Lung (tissue), 12 donors: ENCODE results near the gene ADCY5. TPM values are rescaled to one million over a fixed set of nuclear protein-coding genes. Genes with fewer than 3 reads are reported as not detected.

Experiments
- ATAC-seq: fragments of 200-7000 bp; cut with Tn5 transposase; one replicate; pipeline ENCODE4 v1.9.1; 2020; ENCODE audit warnings: moderate number of reproducible peaks; ENCODE audit not compliant: insufficient read depth, low FRiP score
- DNase-seq, 3 donors: peaks; one replicate each; pipeline ENCODE4 v3.0.0-alpha.2; 2013 to 2017
- H3K27ac ChIP-seq, 2 donors: one replicate each; pipeline ENCODE4 v1.5.1; 2013; ENCODE audit warnings: mild to moderate bottlenecking in 2 of 2, moderate library complexity in 2 of 2, control low read depth in 1 of 2, inconsistent platforms in 1 of 2, low read depth in 1 of 2, low read length in 1 of 2
- H3K27me3 ChIP-seq, 3 donors: one replicate each; pipeline ENCODE4 v1.5.1; 2013; ENCODE audit warnings: low read length in 2 of 3; ENCODE audit not compliant: control insufficient read depth in 3 of 3, insufficient read depth in 3 of 3
- H3K36me3 ChIP-seq, 4 donors: one replicate each; pipeline ENCODE4 v1.5.1; 2013; ENCODE audit warnings: low read length in 4 of 4, mild to moderate bottlenecking in 1 of 4, moderate library complexity in 1 of 4; ENCODE audit not compliant: control insufficient read depth in 4 of 4, insufficient read depth in 4 of 4
- H3K4me1 ChIP-seq, 5 donors: one replicate each; pipeline ENCODE4 v1.5.1; 2013; ENCODE audit warnings: low read length in 5 of 5, mild to moderate bottlenecking in 2 of 5, moderate library complexity in 1 of 5; ENCODE audit not compliant: control insufficient read depth in 5 of 5, insufficient read depth in 5 of 5
- H3K4me3 ChIP-seq: one replicate; pipeline ENCODE4 v1.5.1; 2013; ENCODE audit warnings: mild to moderate bottlenecking, control low read depth, moderate library complexity
- H3K9ac ChIP-seq, 2 donors: one replicate each; pipeline ENCODE4 v1.5.1; 2013; ENCODE audit warnings: low read length in 2 of 2, control low read depth in 1 of 2; ENCODE audit not compliant: insufficient read depth in 1 of 2
- H3K9me3 ChIP-seq, 4 donors: one replicate each; pipeline ENCODE4 v1.5.1; 2013; ENCODE audit warnings: low read length in 3 of 4, mild to moderate bottlenecking in 1 of 4, moderate library complexity in 1 of 4; ENCODE audit not compliant: control insufficient read depth in 4 of 4, insufficient read depth in 3 of 4
- CTCF ChIP-seq: IDR thresholded peaks from 2 replicates; pipeline ENCODE4 v1.5.1; 2012; ENCODE audit warnings: mild to moderate bottlenecking; ENCODE audit errors: control extremely low read depth, extremely low read depth
- WGBS, 2 donors: extraction: QIAGEN DNeasy Blood & Tissue Kit; methylation state at CpG; one replicate each; pipeline ENCODE4 v1.1.7; 2013; 5-methylcytosine and 5-hydroxymethylcytosine counted together
- polyA plus RNA-seq, 2 donors: library from polyadenylated mRNA; stranded (reverse); fragments of 200-250 nt; gene quantifications; one replicate each; pipeline ENCODE4 v1.2.1, GENCODE V29; 2013
- total RNA-seq, 2 donors: library from RNA; depleted of rRNA in 1 of 2; stranded (reverse); fragments of >200 nt in 1 of 2; gene quantifications; one replicate each; pipeline ENCODE4 v1.2.1, GENCODE V29; 2014 to 2021
- donor health status: control.
- donor health status: control.
- donor health status: Bipolar disorder and iron deficiency.
- donor health status: healthy.
- donor health status: DM: yes; HTN: yes; CAD: no.

Gene ADCY5
- total and polyA plus RNA-seq, 4 donors: 1.2 to 8.4 (median 2.4) TPM

- Histone ChIP-seq H3K9me3 (no peaks in the 10 kb centered on the region), H3K4me3 (no peak overlapping the region), H3K9ac (no peak overlapping the region), H3K27ac (no peak overlapping the region), H3K36me3 (no peaks in the 10 kb centered on the region), H3K27me3 (no peaks in the 10 kb centered on the region), H3K4me1 (peaks cover 0 to 10% (median 2%) of the 10 kb centered on the region in 5 donors)
- 75 to 80% methylated on average over 3 of the region's 3 CpGs for WGBS, 2 donors
- DNase-seq (no peak), ATAC-seq (no peak)
- no peak for TF ChIP-seq CTCF
These were observed 91.6 kb downstream of the ADCY5 start for GRCh38 chr3:123357275-123357674.

GRCh38 chr3:123353850-123354233 is 95.0 kb downstream of the ADCY5 start:
- no peak overlapping the region for H3K4me3 ChIP-seq
- ATAC-seq: no peak
- DNase-seq: no peak
- no peaks in the 10 kb centered on the region for H3K27me3 ChIP-seq
- H3K9ac ChIP-seq: no peak overlapping the region
- H3K9me3 ChIP-seq: no peaks in the 10 kb centered on the region
- H3K36me3 ChIP-seq: no peaks in the 10 kb centered on the region
- peak overlapping the region in 1 of 2 donors; percentile 58 for H3K27ac ChIP-seq
- H3K4me1 ChIP-seq: no peaks in the 10 kb centered on the region
- no peak for TF ChIP-seq CTCF
- WGBS, 2 donors: 78 to 84% methylated on average over 3 of the region's 3 CpGs

GRCh38 chr3:123353227-123353849 is 95.6 kb downstream of the ADCY5 start:
- no peaks in the 10 kb centered on the region for H3K27me3 ChIP-seq
- no peak overlapping the region for H3K9ac ChIP-seq
- WGBS, 2 donors: 95 to 98% methylated on average over 10 of the region's 10 CpGs
- no peak for ATAC-seq
- no peaks in the 10 kb centered on the region for H3K9me3 ChIP-seq
- no peaks in the 10 kb centered on the region for H3K36me3 ChIP-seq
- H3K4me1 ChIP-seq: no peaks in the 10 kb centered on the region
- peak overlapping the region in 1 of 2 donors; percentile 64 for H3K27ac ChIP-seq
- no peak overlapping the region for H3K4me3 ChIP-seq
- DNase-seq: no peak
- no peak for TF ChIP-seq CTCF

- no peak for TF ChIP-seq CTCF
- no peaks in the 10 kb centered on the region for H3K36me3 ChIP-seq
- no peak overlapping the region for H3K4me3 ChIP-seq
- H3K4me1 ChIP-seq: peaks cover 0 to 3% (median 0%) of the 10 kb centered on the region in 5 donors
- no peak for ATAC-seq
- 70 to 76% methylated on average over 15 of the region's 15 CpGs for WGBS, 2 donors
- H3K9ac ChIP-seq: no peak overlapping the region
- H3K27ac ChIP-seq: peak overlapping the region in 1 of 2 donors; percentile 64
- no peak for DNase-seq
- no peaks in the 10 kb centered on the region for H3K27me3 ChIP-seq
- no peaks in the 10 kb centered on the region for H3K9me3 ChIP-seq
These were observed 96.7 kb downstream of the ADCY5 start for GRCh38 chr3:123352134-123352554.
